ENCODE data around the gene TMEM176A.

The TMEM176A gene

DNA sequence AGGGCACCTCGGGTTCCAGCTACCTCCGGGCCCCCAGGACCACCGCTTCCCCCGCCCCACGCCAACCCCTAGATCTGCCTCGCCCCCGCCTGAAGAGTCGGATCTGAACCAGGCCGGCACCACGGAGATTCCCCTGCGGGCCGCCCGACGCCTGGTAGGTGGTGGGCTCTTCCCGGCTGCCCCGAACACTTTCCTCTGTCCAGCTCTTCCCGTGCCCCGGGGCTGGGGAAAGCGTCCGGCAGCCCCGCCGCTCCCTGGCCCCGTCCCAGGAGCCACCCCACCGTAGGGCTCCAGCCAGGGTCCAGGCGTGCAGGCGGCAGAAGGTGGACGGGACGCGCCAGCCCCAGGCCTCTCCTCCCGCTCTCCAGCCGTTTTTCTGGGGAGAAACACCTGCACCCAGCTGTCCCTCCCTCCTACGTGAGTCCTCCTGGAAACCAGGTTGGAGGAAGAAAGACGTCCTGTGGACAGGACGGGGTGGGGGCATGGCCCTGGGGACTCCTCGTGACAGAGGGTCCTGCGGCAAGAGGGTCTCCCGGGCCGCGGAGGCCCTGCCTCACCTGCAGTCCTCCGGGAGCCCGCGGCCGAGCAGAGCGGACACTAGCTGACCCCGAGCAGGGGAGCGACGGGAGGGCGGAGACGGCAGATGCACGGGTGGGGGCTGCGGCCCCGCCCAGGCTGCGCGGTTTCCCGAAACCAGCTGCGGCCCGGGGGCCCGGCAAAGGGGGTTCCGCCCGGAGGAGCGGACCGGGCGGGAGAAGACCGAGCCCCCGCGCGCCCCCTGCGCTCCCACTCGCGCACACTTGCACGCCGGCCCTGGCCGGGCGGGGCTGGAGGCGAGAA, 608 bp upstream of the TMEM176A start, which contains the start of gene TMEM176B:
TMEM176B (minus strand) TSS at position 624 of the 840 bp plus-strand sequence. CDS start 3,795 bp downstream, outside the sequence.
- DNase-seq (ENCODE audit: extremely low read depth, insufficient read length) = no peak
- no peaks in the 10 kb centered on the region for H3K36me3 ChIP-seq (ENCODE audit: control insufficient read depth, insufficient read depth, low read length)
- H3K4me3 ChIP-seq (replicated peaks; ENCODE audit: low read depth, low read length) = no peak within 1 kb of the TSS
- TF ChIP-seq, protein P1, sequence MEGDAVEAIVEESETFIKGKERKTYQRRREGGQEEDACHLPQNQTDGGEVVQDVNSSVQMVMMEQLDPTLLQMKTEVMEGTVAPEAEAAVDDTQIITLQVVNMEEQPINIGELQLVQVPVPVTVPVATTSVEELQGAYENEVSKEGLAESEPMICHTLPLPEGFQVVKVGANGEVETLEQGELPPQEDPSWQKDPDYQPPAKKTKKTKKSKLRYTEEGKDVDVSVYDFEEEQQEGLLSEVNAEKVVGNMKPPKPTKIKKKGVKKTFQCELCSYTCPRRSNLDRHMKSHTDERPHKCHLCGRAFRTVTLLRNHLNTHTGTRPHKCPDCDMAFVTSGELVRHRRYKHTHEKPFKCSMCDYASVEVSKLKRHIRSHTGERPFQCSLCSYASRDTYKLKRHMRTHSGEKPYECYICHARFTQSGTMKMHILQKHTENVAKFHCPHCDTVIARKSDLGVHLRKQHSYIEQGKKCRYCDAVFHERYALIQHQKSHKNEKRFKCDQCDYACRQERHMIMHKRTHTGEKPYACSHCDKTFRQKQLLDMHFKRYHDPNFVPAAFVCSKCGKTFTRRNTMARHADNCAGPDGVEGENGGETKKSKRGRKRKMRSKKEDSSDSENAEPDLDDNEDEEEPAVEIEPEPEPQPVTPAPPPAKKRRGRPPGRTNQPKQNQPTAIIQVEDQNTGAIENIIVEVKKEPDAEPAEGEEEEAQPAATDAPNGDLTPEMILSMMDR (IDR thresholded peaks at IDR 0.05; ENCODE audit: insufficient read depth, low read length, poor library complexity, severe bottlenecking) = no peak
- peaks cover 2% of the 10 kb centered on the region for H3K27me3 ChIP-seq (replicated peaks; ENCODE audit: control insufficient read depth, insufficient read depth, low read length)

DNA sequence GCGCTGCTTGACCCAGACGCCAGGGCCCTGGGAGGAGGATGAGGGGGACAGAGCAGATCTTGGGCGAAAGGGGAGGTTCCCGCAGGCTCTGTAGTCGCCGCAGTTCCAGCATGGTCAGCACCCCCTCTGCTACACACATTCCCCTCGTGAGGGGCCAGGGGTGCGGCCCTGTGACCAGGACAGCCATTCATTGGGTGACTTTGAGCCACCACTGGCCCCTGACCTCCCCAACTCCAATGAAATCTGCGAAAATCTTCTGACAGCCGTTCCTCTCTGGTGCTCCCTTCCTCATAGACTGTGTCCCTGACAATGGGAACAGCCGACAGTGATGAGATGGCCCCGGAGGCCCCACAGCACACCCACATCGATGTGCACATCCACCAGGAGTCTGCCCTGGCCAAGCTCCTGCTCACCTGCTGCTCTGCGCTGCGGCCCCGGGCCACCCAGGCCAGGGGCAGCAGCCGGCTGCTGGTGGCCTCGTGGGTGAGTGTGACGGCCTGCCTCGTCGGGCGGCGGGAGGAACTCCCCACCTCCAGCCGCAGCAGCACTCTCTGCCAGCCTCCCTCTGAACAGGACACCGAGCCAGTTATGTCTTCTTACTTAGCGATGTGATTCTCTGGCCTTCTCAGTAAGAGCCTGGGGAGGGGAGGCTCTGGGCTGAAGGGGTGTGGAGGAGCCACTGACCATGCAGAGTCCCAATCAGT, 825 bp downstream of the TMEM176A start:
- TF ChIP-seq, protein P1 (IDR thresholded peaks at IDR 0.05; ENCODE audit: insufficient read depth, low read length, poor library complexity, severe bottlenecking) = no peak
- Histone ChIP-seq H3K4me3 (replicated peaks; ENCODE audit: low read depth, low read length) (no peak overlapping the region), H3K36me3 (ENCODE audit: control insufficient read depth, insufficient read depth, low read length) (no peaks in the 10 kb centered on the region), H3K27me3 (replicated peaks; ENCODE audit: control insufficient read depth, insufficient read depth, low read length) (peaks cover 2% of the 10 kb centered on the region)
- DNase-seq (ENCODE audit: extremely low read depth, insufficient read length) = no peak

DNA sequence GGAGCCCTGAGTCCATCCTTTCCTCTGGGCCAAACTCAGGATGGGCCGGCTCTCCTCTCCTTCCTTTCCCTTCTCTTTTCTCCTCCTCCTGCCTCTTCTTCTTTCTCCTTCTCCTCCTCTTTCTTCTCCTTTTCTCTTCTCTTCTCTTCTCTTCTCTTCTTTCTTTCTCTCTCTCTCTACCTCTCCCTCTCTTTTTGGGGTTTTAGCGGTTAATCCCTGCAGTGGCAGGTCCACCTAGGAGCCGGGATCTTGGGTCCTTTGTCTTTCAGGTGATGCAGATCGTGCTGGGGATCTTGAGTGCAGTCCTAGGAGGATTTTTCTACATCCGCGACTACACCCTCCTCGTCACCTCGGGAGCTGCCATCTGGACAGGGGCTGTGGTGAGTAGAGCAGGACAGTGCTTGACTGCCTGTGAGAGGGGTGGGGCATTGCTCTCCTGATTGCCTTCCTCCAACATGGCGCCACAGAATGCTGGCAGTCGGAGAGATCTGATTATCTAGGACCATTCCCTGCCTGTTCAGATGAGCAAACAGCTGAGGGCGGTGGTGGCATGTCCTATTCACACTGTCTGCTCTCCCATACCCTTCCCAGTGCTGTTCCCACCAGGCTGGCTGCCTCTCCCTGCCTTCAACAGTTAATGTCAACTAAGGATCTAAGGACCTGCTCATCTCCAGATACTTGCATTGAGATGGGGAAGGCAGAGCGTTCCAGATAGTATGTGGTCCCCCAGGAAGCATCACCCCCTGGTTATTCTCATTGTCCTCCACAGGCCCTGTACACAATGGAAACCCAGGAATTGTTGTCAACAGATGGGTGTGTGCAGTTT, 1.6 kb downstream of the TMEM176A start:
- no peak for DNase-seq (ENCODE audit: extremely low read depth, insufficient read length)
- TF ChIP-seq, protein P1 (IDR thresholded peaks at IDR 0.05; ENCODE audit: insufficient read depth, low read length, poor library complexity, severe bottlenecking) = no peak

DNA sequence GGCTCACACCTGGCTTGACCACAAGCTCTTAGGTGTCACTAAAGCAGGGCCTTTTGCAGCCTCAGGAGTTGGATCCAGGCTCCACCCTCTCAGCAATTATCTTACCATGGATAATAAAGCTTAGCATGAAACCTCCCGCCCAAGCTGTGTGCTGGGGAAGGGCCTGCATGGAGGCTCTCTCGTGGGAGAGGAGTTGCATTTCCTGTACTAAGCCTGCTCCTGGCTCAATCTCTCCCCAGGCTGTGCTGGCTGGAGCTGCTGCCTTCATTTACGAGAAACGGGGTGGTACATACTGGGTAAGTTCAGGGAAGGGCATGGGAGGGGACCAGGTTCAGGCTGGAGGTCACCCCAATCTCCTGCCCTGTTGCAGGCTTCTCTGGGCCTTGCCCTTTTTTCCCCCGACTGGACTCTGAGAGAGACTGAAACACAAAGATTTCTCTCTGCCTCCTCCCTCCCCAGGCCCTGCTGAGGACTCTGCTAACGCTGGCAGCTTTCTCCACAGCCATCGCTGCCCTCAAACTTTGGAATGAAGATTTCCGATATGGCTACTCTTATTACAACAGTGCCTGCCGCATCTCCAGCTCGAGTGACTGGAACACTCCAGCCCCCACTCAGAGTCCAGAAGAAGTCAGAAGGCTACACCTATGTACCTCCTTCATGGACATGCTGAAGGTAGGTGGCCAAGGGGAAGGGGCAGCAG, 2.7 kb downstream of the TMEM176A start:
- no peak for DNase-seq (ENCODE audit: extremely low read depth, insufficient read length)
- TF ChIP-seq, protein P1 (IDR thresholded peaks at IDR 0.05; ENCODE audit: insufficient read depth, low read length, poor library complexity, severe bottlenecking) = no peak
- Histone ChIP-seq H3K4me3 (replicated peaks; ENCODE audit: low read depth, low read length) (no peak overlapping the region), H3K36me3 (ENCODE audit: control insufficient read depth, insufficient read depth, low read length) (no peaks in the 10 kb centered on the region), H3K27me3 (replicated peaks; ENCODE audit: control insufficient read depth, insufficient read depth, low read length) (peaks cover 2% of the 10 kb centered on the region)

More for the DNA sequence above, 1.6 kb downstream of the TMEM176A start:
- H3K36me3 ChIP-seq (ENCODE audit: control insufficient read depth, insufficient read depth, low read length) = no peaks in the 10 kb centered on the region
- H3K4me3 ChIP-seq (replicated peaks; ENCODE audit: low read depth, low read length) = no peak overlapping the region
- peaks cover 2% of the 10 kb centered on the region for H3K27me3 ChIP-seq (replicated peaks; ENCODE audit: control insufficient read depth, insufficient read depth, low read length)

DNA sequence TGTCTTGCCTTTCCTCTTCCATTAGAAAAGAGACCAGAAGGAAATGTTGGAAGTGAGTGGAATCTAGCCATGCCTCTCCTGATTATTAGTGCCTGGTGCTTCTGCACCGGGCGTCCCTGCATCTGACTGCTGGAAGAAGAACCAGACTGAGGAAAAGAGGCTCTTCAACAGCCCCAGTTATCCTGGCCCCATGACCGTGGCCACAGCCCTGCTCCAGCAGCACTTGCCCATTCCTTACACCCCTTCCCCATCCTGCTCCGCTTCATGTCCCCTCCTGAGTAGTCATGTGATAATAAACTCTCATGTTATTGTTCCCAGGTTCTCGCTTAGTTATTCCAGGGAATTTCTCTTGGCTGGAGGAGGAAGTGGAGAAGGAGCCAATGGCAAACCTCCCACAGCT, 4.2 kb downstream of the TMEM176A start:
- Histone ChIP-seq H3K36me3 (ENCODE audit: control insufficient read depth, insufficient read depth, low read length) (no peaks in the 10 kb centered on the region), H3K27me3 (replicated peaks; ENCODE audit: control insufficient read depth, insufficient read depth, low read length) (peaks cover 2% of the 10 kb centered on the region), H3K4me3 (replicated peaks; ENCODE audit: low read depth, low read length) (no peak overlapping the region)
- no peak for DNase-seq (ENCODE audit: extremely low read depth, insufficient read length)
- TF ChIP-seq, protein P1 (IDR thresholded peaks at IDR 0.05; ENCODE audit: insufficient read depth, low read length, poor library complexity, severe bottlenecking) = no peak
